Adipose tissue (tissue), 3 donors: ENCODE results near the gene NPHP4. TPM values are rescaled to one million over a fixed set of nuclear protein-coding genes. Genes with fewer than 3 reads are reported as not detected.
"Not testable (repeated sequence)": the region's sequence is repeated elsewhere in the genome, so short reads cannot be mapped to it uniquely, and the experiment has no call there.

Source experiments
- H3K27ac ChIP-seq: one replicate; pipeline ENCODE4 v1.5.1; 2013; ENCODE audit warnings: low read depth, low read length
- WGBS, 3 donors: extraction: QIAGEN DNeasy Blood & Tissue Kit; methylation state at CpG; one replicate each; pipeline ENCODE4 v1.1.7; 2013; 5-methylcytosine and 5-hydroxymethylcytosine counted together
- polyA plus RNA-seq, 3 donors: library from polyadenylated mRNA; stranded (reverse); fragments of 200-250 nt; gene quantifications; one replicate each; pipeline ENCODE4 v1.2.3, GENCODE V29; 2013
- donor health status: healthy with polysubstance abuse.
- donor health status: Bipolar disorder and iron deficiency.
- donor health status: healthy.

NPHP4 gene
- polyA plus RNA-seq, 3 donors: 5.0 to 14.3 (median 6.4) TPM

DNA sequence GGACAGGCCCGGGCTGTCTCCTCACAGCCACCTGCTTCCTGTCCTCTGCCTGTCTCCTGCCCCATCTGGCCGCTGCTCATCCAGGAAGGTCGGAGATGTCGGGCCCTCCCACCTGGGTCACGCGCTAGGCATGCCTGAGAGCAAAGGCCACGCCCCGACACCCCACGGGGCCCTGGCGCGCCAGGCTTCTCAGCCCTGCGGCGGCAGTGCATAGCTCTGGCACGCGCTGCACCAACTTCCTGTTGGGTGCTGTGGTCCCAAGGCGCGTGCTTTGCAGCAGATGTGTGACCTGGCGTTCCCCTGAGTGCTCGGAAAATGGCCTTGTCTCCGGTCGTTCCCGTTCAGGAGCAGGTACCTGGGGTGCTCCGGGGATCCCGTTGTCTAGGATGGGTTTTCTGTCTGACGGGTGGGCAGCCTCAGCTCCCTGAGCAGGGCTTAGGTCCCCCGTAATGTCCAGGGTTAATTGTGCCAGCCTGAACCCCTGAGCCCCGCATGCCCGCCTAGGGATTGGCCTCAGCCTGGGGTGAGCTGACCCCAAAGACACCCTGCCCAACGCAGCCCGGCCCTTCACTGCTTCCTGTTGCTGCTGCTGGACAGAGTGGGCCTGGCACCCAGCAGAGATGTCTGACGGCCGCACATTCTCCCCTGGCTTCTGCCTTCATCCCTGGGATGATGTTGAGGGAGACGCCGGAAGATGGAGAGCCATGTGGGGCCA, 34.0 kb upstream of the NPHP4 start:
- 19 to 31% (median 26%) methylated on average over 33 to 34 of the region's 34 CpGs for WGBS, 3 donors
- H3K27ac ChIP-seq: no peak overlapping the region

DNA sequence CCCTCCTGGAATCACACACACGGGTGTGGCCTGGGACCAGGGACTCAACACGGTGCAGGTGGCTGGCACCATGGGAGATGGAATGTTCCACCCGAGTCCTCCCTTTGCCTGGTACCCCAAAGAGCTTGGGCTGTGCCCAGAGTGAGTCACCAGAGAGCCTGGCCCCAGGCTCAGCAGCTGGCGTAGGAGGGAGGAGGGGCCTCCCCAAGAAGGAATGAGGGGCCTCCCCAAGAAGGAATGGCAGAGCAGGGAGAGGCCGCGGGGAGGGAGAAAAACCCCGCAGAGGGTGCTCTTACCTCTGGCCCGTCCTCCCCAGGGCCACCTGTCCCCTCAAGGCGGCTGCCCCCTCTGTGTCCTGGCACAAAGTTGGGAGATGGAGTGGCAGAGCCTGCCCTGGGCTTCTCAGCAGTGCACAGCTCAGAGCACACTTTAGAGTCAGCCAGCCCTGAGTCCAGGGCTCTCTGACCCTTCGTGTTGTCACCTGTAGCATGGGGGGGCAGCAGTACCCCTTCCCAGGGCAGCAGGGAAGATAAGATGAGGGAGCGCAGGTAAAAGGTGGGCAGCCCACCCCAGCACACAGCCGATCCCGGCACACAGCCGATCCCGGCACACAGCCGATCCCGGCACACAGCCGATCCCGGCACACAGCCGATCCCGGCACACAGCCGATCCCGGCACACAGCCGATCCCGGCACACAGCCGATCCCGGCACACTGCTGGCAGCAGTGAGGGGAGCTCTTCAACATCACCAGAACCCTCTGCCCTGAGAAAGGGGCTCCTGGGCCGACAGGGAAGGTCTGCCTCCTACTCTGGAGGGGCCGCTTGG, 33.3 kb upstream of the NPHP4 start:
- no peak overlapping the region for H3K27ac ChIP-seq
- 47 to 59% (median 53%) methylated on average over 25 to 29 of the region's 29 CpGs for WGBS, 3 donors

GRCh38 chr1:6024376-6024775, 32.2 kb upstream of the NPHP4 start:
- WGBS, 3 donors: 69 to 95% (median 93%) methylated on average over 6 of the region's 6 CpGs
- H3K27ac ChIP-seq: no peak overlapping the region

- WGBS, 3 donors: 78 to 87% (median 84%) methylated on average over 5 of the region's 5 CpGs
These were observed 31.1 kb upstream of the NPHP4 start for GRCh38 chr1:6023346-6023745.

DNA sequence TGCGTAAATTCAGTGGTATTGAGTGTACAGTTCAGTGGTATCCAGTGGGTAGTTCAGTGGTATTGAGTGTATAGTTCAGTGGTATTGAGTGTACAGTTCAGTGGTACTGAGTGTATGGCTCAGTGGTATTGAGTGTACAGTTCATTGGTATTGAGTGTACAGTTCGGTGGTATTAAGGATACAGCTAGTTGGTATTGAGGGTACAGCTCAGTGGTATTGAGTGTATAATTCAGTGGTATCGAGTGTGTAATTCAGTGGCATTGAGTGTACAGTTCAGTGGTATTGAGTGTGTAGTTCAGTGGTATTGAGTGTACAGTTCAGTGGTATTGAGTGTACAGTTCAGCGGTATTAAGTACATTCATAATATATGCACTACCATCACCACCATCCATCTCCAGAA, 30.0 kb upstream of the NPHP4 start:
- 93 to 99% (median 99%) methylated on average over 4 of the region's 4 CpGs for whole genome bisulfite sequencing, 3 donors
- H3K27ac ChIP-seq: no peak overlapping the region

More at GRCh38 chr1:6023346-6023745, 31.1 kb upstream of the NPHP4 start:
- H3K27ac ChIP-seq: no peak overlapping the region

DNA sequence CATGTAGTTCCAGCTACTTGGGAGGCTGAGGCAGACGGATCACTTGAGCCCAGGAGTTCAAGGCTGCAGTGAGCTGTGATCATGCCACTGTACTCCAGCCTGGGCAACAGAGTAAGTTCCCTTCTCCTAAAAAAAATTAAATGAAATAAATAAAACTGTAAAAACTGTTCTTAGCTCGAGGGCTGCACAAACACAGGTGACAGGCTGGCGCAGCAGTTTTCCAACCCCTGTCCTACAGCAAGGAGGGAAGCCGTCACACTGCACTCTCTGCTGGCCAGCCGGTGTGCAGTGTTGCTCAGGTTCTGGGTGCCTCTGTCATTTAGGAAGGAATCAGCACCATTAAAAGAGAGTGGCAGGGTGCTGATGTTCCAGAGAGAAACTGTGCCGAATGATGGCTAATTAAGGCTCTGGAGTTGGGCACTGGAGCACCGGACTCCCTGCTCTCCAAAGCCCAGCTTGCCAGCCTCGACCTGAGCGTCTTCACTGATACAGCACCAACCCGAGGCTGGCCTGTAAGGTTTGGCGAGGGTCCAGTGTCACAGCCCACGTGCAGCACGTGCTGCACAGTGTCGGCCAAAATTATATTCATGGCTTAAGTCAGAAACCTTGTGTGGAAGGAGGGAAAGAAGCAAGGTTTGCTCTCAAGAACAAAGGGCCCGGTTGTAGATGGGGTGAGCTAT, 27.1 kb upstream of the NPHP4 start:
- 70 to 85% (median 84%) methylated on average over 15 of the region's 15 CpGs for WGBS, 3 donors
- H3K27ac ChIP-seq: no peak overlapping the region

- 76 to 83% (median 80%) methylated on average over 7 of the region's 7 CpGs for WGBS, 3 donors
These were observed 25.4 kb upstream of the NPHP4 start for GRCh38 chr1:6017654-6018053.

DNA sequence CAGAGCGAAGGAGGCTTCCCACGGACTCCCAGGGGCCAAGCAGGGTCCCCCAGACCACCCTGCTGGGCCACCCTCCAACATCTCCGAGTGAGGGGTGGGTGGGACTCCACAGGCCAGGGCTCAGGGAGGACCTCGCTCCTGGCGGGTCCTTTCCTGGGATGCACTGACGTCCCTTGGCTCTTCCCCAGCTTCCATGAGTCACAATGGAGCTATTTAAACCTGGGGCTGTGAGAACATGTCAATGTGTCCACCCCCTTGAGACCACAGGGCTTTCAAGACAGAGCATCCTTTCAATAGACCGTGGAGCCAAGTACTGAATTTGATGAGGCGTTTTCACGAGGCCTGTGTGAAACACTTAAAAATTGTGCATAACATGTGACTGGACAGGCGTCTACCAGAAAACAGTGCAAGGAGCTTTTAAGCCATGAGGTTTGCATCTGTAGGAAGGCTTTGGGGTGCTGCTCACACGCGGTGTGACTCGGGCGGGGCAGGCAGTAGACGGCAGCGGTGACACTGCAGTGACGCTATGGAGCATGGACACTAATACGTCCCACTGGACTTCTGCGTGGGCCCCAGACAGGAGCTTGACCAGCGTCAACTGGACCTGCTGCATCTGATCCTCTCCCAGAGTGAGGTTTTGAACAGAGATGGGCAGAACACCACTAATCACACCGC, 24.1 kb upstream of the NPHP4 start:
- 84 to 85% (median 84%) methylated on average over 21 of the region's 21 CpGs for whole genome bisulfite sequencing, 3 donors
- H3K27ac ChIP-seq: no peak overlapping the region

More at GRCh38 chr1:6017654-6018053, 25.4 kb upstream of the NPHP4 start:
- not testable (repeated sequence) for H3K27ac ChIP-seq

DNA sequence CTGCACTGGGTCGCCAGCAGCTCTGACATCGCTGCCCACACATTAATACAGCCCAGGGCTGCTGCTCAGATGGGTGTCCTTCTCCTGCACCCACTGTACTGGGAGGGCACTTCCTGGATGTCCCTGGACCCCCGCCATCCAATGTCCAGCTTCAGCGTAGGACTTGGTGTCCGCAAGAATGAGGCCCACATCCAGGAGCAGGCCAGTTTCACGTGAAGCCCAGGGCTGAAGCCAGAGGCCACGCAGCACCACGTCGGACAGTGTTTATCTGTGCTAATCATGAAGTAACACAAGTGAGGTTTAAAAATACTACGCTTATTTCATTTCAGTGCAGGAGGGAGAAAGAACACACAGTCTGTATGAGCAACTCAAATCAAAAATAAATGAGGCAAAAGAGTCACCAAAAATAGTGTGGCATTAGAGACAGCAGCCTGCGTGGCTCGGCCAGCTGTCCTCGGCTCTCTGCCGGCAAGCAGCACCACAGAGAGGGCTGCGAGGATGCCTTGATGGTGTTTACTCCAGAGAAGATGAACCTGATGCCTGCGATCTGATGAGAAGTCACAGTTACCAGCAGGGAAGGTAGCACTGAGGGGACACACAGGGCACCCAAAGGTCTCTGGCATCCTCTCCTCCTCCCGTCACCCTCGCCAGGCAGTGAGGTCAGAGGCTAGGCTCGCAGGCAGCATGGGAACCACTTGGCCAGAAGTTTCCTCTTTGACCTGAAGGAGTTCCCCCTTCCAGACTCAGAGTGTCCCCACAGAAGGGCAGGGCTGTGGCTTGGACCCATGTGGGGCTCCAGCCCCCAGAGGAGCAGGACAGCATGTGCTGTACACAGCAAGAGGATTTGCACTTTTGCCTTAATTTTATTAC, 22.1 kb upstream of the NPHP4 start:
- no peak overlapping the region for H3K27ac ChIP-seq
- WGBS, 3 donors: 78 to 82% (median 80%) methylated on average over 19 of the region's 19 CpGs

DNA sequence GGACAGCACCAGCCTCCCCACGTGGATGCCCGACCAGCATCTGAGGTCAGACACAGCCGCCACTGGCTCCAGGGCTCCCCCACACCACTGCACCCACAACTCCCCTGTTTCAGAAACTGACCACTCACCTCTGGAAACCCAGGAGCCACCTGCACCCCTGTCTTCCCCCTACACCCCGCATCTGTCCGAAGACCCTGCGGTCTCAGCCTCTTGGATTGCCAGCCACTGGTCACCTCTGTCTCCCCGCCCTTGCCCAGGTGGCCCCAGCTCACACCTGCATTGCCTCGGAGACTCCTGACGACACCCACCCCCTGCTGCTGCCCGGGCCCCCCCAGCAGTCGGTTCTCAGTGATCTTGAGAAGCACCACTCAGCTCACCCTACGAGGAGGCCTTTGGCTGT, 21.3 kb upstream of the NPHP4 start:
- WGBS, 3 donors: 90 to 94% (median 94%) methylated on average over 12 of the region's 12 CpGs
- H3K27ac ChIP-seq: no peak overlapping the region

- H3K27ac ChIP-seq: no peak overlapping the region
- WGBS, 3 donors: 76 to 91% (median 88%) methylated on average over 17 of the region's 17 CpGs
These were observed 20.5 kb upstream of the NPHP4 start for GRCh38 chr1:6012529-6013318.

- WGBS, 3 donors: 93 to 100% (median 98%) methylated on average over 3 of the region's 3 CpGs
- H3K27ac ChIP-seq: no peak overlapping the region
These were observed 19.7 kb upstream of the NPHP4 start for GRCh38 chr1:6011946-6012258.

GRCh38 chr1:6011161-6011945, 19.1 kb upstream of the NPHP4 start:
- WGBS, 3 donors: 71 to 95% (median 93%) methylated on average over 19 of the region's 19 CpGs
- no peak overlapping the region for H3K27ac ChIP-seq

DNA sequence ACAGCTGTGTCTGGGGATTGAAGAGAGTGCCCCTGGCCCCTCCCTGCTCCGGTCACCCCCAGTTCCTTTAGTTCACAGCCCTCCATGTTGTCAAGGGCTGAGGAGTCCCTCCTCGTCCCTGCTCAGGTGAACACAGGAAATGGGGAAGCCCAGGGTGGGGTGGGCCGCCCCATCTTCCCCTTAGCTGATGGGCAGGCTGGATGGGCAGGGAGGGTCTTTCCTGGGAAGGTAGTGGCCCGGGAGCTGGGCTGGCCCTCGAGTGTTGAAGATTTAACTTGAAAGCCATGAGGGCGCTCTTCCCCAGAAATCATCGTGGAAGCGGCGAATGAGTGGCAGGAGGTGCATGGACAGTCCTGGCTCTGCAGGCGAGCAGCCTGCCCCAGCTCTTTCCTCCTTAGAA, 18.3 kb upstream of the NPHP4 start:
- 77 to 86% (median 83%) methylated on average over 10 of the region's 10 CpGs for WGBS, 3 donors
- H3K27ac ChIP-seq: no peak overlapping the region

GRCh38 chr1:6009120-6010040, 17.2 kb upstream of the NPHP4 start:
- WGBS, 3 donors: 82 to 84% (median 83%) methylated on average over 23 of the region's 23 CpGs
- no peak overlapping the region for H3K27ac ChIP-seq
